GM12878 (cell line): ENCODE results near the gene PRRG1. TPM values are rescaled to one million over a fixed set of nuclear protein-coding genes. Genes with fewer than 3 reads are reported as not detected.

Experiments used
- ATAC-seq: fragments of 200-7000 bp; cut with Tn5 transposase; 3 replicates; pipeline ENCODE4 v1.9.1; 2020; ENCODE audit warnings: mild to moderate bottlenecking, moderate library complexity
- BruUV-seq: library from RNA; stranded (reverse); fragments of 400-500 nt; replicated peaks from 2 replicates; lab custom pipeline; 2021; lab: Mats Ljungman, UMichigan
- CTCF ChIA-PET: fragments of 300-600 bp; sonication (Branson Sonifier 250); formaldehyde crosslinking; extraction: SDS; loops from one replicate; lab custom pipeline; 2021; ENCODE audit warnings: inconsistent platforms; lab: Yijun Ruan, JAX
- POLR2A ChIA-PET: fragments of 350-600 bp; formaldehyde crosslinking; extraction: SDS; loops from one replicate; lab custom pipeline; 2021; ENCODE audit warnings: inconsistent platforms; lab: Charles Lee
- RAD21 ChIA-PET: fragments of 300-600 bp; sonication (Branson Sonifier 250); formaldehyde crosslinking; loops from one replicate; lab custom pipeline; 2023; ENCODE audit warnings: antibody characterized with exemption; ENCODE audit not compliant: unreplicated experiment; lab: Charles Lee
- SMC1A ChIA-PET: fragments of 300-600 bp; sonication (Branson Sonifier 250); formaldehyde crosslinking; loops from one replicate; lab custom pipeline; 2023; ENCODE audit not compliant: unreplicated experiment, uncharacterized antibody; lab: Charles Lee
- DNase-seq: peaks from one replicate; pipeline ENCODE4 v3.0.0-alpha.2; 2011; ENCODE audit warnings: low read depth, low spot score
- FAIRE-seq: peaks from 3 replicates; lab custom pipeline; 2011; peaks lifted over from hg19 to GRCh38; lab: Jason Lieb, UNC
- H2AFZ ChIP-seq: 2 replicates; pipeline ENCODE4 v1.6.0; 2011; ENCODE audit warnings: low read depth, low read length, control low read depth; ENCODE audit not compliant: control insufficient read depth
- H3K27ac ChIP-seq: 2 replicates; pipeline ENCODE4 v1.5.1; 2011; ENCODE audit warnings: control low read depth; ENCODE audit not compliant: control insufficient read depth, insufficient read depth
- H3K27me3 ChIP-seq, 2 experiments: replicated peaks in 1 of 2; 2 replicates each; pipeline versions ENCODE4 v1.6.0 to v1.6.1; 2011; ENCODE audit warnings: low read length in 1 of 2; ENCODE audit not compliant: control insufficient read depth in 2 of 2, insufficient read depth in 2 of 2
- H3K36me3 ChIP-seq, 2 experiments: 2 replicates each; pipeline ENCODE4 v1.5.1; 2011; ENCODE audit warnings: low read length in 1 of 2; ENCODE audit not compliant: control insufficient read depth in 2 of 2, insufficient read depth in 2 of 2
- H3K4me1 ChIP-seq: 2 replicates; pipeline ENCODE4 v1.6.1; 2011; ENCODE audit warnings: mild to moderate bottlenecking, low read length, moderate library complexity, mixed read lengths; ENCODE audit not compliant: control insufficient read depth, insufficient read depth
- H3K4me2 ChIP-seq: 2 replicates; pipeline ENCODE4 v1.6.0; 2011; ENCODE audit warnings: control low read depth; ENCODE audit not compliant: control insufficient read depth, insufficient read depth
- H3K4me3 ChIP-seq: fragments of 200-600 bp; sonication (generic); 2 replicates; pipeline ENCODE4 v1.5.1; 2016
- H3K79me2 ChIP-seq: 2 replicates; pipeline ENCODE4 v1.6.0; 2011; ENCODE audit warnings: low read length; ENCODE audit not compliant: control insufficient read depth, insufficient read depth
- H3K9ac ChIP-seq: 2 replicates; pipeline ENCODE4 v1.8.0; 2011; ENCODE audit warnings: low read length, control low read depth, mixed read lengths; ENCODE audit not compliant: control insufficient read depth, insufficient read depth
- H3K9me3 ChIP-seq: replicated peaks from 3 replicates; pipeline ENCODE4 v1.5.1; 2011; ENCODE audit warnings: mild to moderate bottlenecking, low read length; ENCODE audit not compliant: control insufficient read depth, insufficient read depth
- H4K20me1 ChIP-seq: 2 replicates; pipeline ENCODE4 v1.6.0; 2011; ENCODE audit not compliant: control insufficient read depth, insufficient read depth
- DPF2 ChIP-seq: fragments of 450-650 bp; IDR thresholded peaks from 2 replicates; pipeline ENCODE4 v1.6.1; 2017; ENCODE audit warnings: mild to moderate bottlenecking
- NFXL1 ChIP-seq: fragments of 450-650 bp; IDR thresholded peaks from 2 replicates; pipeline ENCODE4 v1.6.1; 2017; ENCODE audit warnings: antibody characterized with exemption, mild to moderate bottlenecking, borderline replicate concordance
- POLR2AphosphoS5 ChIP-seq: IDR thresholded peaks from 2 replicates; pipeline ENCODE4 v1.6.1; 2011; ENCODE audit warnings: mild to moderate bottlenecking, low read length, inconsistent platforms
- RUNX3 ChIP-seq: IDR thresholded peaks from 2 replicates; pipeline ENCODE4 v1.6.1; 2012; ENCODE audit warnings: low read length, inconsistent platforms
- WGBS: methylation state at CpG from one replicate; pipeline ENCODE4 v1.1.6; 2016; ENCODE audit warnings: low lambda C conversion rate; ENCODE audit not compliant: insufficient replicate concordance, insufficient coverage; ENCODE audit errors: missing lambda C conversion rate; 5-methylcytosine and 5-hydroxymethylcytosine counted together
- in situ Hi-C: fragments of 300-500 bp; cut with MboI; formaldehyde crosslinking; loops from 9 replicates; pipeline ENCODE4 v1.14.3; 2018; ENCODE audit warnings: mixed read lengths
- intact Hi-C: fragments of 100-400 bp; cut with micrococcal nuclease; formaldehyde crosslinking; loops from one replicate; pipeline ENCODE4 v1.14.2; 2022; ENCODE audit not compliant: unreplicated experiment
- polyA plus RNA-seq, 11 experiments: library from polyadenylated mRNA; depleted of rRNA in 4 of 11; unstranded in 6 of 11; stranded (reverse) in 5 of 11; fragments of >200 nt; fragmentation: Nextera tagmentation in 4 of 11; fragmentation: Illumina TruSeq in 1 of 11; extraction: Ambion mirVana in 4 of 11; extraction: Trizol in 1 of 11; gene quantifications; 1 replicate in 1 of 11; 2 replicates in 10 of 11; pipeline versions ENCODE4 v1.2.1 to v1.2.3, GENCODE V29; 2011 to 2016; ENCODE audit warnings: inconsistent platforms in 2 of 11, missing spikeins in 2 of 11, low read depth in 1 of 11
- total RNA-seq, 4 experiments: library from RNA; depleted of rRNA in 3 of 4; stranded (reverse); fragments of >200 nt in 3 of 4; fragmentation: Illumina TruSeq in 1 of 4; extraction: Trizol in 1 of 4; gene quantifications; 2 replicates each; pipeline versions ENCODE4 v1.2.1 to v1.2.3, GENCODE V29; 2013 to 2021
- TF ChIP-seq, protein P1 (sequence below): fragments of 450-650 bp; formaldehyde crosslinking; IDR thresholded peaks from 2 replicates; pipeline ENCODE4 v1.5.0; 2022; ENCODE audit warnings: mild to moderate bottlenecking, missing genetic modification characterization

The PRRG1 gene
- total and polyA plus RNA-seq, 10 of the 15 experiments (the other 5 are each of a cell fraction or from before 2014, with no cell fraction given), result not detected

DNA sequence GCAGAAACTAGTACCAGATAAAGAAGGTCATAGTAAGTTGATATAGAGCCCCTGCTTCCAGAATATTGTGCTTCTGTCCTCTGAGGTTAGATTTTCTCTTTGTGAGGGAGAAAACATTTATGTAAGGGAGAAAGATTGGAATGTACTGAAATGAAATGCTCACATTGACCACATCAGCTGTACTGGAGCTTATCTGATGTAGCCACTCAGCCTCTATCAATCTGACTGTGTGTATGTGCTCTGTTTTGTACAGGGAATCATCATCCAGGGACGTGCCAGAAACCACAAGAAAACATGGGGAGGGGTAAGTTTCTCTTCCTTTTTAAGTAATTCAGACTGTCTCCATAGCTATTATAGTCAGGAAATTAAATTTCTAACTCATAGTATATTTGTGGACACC is 56.8 kb downstream of the PRRG1 start (continued):
- TF ChIP-seq, protein P1, sequence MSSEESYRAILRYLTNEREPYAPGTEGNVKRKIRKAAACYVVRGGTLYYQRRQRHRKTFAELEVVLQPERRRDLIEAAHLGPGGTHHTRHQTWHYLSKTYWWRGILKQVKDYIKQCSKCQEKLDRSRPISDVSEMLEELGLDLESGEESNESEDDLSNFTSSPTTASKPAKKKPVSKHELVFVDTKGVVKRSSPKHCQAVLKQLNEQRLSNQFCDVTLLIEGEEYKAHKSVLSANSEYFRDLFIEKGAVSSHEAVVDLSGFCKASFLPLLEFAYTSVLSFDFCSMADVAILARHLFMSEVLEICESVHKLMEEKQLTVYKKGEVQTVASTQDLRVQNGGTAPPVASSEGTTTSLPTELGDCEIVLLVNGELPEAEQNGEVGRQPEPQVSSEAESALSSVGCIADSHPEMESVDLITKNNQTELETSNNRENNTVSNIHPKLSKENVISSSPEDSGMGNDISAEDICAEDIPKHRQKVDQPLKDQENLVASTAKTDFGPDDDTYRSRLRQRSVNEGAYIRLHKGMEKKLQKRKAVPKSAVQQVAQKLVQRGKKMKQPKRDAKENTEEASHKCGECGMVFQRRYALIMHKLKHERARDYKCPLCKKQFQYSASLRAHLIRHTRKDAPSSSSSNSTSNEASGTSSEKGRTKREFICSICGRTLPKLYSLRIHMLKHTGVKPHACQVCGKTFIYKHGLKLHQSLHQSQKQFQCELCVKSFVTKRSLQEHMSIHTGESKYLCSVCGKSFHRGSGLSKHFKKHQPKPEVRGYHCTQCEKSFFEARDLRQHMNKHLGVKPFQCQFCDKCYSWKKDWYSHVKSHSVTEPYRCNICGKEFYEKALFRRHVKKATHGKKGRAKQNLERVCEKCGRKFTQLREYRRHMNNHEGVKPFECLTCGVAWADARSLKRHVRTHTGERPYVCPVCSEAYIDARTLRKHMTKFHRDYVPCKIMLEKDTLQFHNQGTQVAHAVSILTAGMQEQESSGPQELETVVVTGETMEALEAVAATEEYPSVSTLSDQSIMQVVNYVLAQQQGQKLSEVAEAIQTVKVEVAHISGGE, result no peak
- TF ChIP-seq RUNX3 (no peak), NFXL1 (no peak)

DNA sequence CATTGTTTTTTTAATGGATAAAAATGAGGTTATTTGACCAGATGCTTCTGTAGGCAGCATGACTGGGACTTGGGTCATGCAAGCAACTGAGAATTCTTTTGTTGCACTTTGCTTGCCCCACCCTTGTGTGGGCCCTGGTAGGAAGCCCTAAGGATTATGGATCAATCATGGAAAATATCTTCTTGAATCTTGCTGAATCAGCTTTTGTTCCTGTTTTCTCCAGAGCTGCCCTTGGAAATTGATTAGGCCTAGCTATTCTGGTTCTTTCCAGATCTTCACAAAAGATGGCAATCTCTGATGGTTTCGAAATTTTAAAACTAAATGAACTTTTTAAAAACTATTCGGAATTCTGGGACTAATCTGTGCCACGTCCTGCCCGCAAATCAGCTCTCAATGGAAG is 58.6 kb downstream of the PRRG1 start:
- intact Hi-C loops (no loop called here), in situ Hi-C loops (no loop called here)
- WGBS, result 36% methylated on average over 4 of the region's 4 CpGs
- Histone ChIP-seq H4K20me1 (no peaks in the 10 kb centered on the region), H3K36me3 (no peaks in the 10 kb centered on the region), H3K4me3 (no peak overlapping the region), H3K9me3 (no peaks in the 10 kb centered on the region), H3K4me2 (no peak overlapping the region), H2AFZ (no peak overlapping the region), H3K9ac (no peak overlapping the region), H3K27ac (no peak overlapping the region), H3K4me1 (no peaks in the 10 kb centered on the region), H3K79me2 (no peaks in the 10 kb centered on the region), H3K27me3 (no peaks in the 10 kb centered on the region)
- BruUV-seq, result no TSS peak
- RAD21 ChIA-PET, result no interaction called here
- POLR2A ChIA-PET, result no interaction called here
- CTCF ChIA-PET, result no interaction called here
- SMC1A ChIA-PET, result no interaction called here
- ATAC-seq, result no peak
- no peak for FAIRE-seq
- no peak for TF ChIP-seq POLR2AphosphoS5
- TF ChIP-seq DPF2, result no peak
- no peak for DNase-seq
